NB4 (cell line): ENCODE measurements around the gene AIF1.

Experiments
- CTCF ChIP-seq: IDR thresholded peaks from one replicate; pipeline ENCODE4 v1.5.1; 2012; ENCODE audit warnings: low read depth, low read length
- MAX ChIP-seq: IDR thresholded peaks from 2 replicates; pipeline ENCODE4 v1.6.1; 2011; ENCODE audit warnings: low read depth, low read length
- POLR2A ChIP-seq: IDR thresholded peaks from 2 replicates; pipeline ENCODE4 v1.6.1; 2011; ENCODE audit warnings: mild to moderate bottlenecking; ENCODE audit not compliant: insufficient read length; ENCODE audit errors: extremely low read depth

GRCh38 chr6:31662124-31662723, 47.2 kb downstream of the AIF1 start:
- TF ChIP-seq CTCF (no peak), POLR2A (no peak), MAX (no peak)
